Activated CD4-positive, alpha-beta T cell treated with anti-CD3 and anti-CD28 coated beads, Interleukin-10, Interleukin-2, amounts not matched to agents 100 ng/mL and 50 ng/mL, durations not matched to agents 16 hours and 8 hours (primary cell): ENCODE measurements around the gene DCTN3.

Source experiments
- DNase-seq: peaks from one replicate; pipeline ENCODE4 v3.0.0-alpha.2; 2020

Gene DCTN3

DNA sequence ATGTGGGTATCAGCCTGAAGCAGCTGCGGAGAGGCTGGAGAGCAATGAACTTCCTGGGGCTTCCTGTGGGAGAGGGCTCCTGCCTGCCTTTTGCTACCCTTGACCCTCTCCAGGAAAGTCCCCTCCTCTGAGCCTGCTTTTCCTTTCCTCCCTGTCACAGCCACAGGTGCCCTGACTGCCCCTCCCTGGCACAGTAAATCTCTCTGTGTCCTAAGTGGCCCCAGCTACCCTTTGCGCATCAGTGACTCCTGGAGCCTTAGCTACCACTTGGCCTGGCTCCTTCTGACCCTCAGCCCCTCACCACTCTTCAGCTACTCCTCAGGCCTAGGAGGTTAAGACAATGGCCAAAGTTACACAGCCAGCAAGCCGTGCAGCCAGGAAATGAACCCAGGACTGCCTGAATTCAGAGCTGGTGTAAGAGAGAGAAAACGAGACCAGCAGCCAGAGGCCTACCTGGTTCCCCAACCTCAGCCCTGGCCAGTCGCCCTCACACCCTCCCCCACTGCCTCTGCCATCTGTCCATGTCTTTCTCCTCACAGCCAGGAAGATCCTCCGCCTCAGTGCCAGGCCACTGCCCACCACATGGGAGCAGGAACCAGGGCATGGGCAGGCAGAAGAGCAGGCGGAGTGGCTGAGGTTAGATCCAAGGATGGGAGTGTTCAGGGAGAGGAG lies 49.4 kb downstream of the DCTN3 start:
- DNase-seq: no peak

DNA sequence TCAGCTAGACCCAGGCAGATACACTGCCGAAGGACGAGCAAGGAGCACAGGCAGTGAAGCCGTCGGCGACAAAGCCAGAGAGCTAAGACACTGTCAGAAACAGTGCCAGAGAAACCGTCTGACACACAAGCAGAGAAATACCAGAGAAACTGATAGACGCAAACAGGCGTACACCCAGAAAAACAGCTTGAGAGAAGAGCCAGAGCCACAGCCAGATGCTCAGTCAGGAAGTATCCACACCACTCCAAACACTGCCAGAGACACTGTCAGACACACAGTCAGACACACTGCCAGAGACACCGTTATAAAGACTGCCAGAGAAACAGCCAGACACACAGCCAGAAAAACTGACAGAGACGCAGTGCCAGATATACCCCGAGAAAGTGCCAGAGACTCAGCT lies 49.9 kb downstream of the DCTN3 start:
- no peak for DNase-seq

DNA sequence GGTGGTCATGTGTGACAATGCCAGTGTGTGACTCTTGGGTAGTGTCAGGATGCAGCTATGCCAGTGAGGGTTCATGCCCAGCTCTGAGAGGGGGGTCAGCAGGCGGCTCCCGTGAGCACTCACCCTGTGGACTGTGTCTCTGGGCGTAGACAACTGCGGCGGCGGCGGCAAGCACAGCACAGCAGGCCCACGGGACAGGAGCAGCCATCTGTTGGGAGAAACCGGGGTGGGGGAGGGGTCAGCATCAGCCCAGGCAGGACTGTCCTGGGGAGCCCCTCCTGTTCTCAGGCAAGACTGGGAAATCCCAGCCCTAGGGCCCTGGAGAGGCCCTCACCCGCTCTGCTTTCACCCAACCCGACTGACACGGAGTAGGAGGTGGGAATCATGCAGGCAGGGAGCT lies 51.5 kb downstream of the DCTN3 start:
- DNase-seq: no peak

DNA sequence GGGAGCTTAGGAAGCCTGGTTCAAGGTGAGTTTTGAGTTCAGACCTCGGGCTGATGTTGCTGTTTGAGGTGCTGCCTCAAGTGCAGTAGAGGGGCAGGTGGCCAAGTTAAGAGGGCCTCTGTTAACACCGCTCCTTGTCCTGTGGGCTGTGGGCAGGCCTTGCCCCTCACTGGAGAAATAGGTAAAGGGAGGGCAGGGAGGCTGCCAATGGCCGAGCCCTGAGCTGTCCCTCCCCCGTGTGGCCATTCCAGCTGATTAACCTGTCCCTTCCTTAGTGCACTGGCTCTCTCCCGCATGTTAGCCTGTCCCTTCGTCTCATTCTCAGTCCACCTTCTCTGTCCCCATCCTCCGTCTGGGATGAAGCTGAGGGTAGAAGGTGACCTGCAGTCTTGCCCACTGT lies 52.2 kb downstream of the DCTN3 start:
- DNase-seq: no peak

DNA sequence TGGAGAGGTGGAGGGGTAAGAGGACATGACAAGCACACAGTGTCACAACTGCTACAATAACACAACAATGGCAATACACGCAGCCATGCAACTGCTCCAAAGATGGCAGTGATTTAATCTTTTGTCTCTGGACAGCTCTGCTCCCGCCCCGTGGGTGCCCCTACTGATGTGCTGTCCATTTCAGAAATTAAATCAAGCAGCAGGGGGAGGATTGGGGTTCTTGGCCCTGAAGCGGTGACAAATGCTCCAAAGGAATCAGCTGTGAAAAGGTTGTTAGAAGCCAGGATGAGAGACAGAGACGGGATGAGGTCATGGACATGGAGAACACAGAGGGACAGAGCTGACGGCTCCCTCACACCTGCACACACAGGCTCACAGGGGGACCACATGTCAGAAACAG lies 53.3 kb downstream of the DCTN3 start:
- DNase-seq: no peak

DNA sequence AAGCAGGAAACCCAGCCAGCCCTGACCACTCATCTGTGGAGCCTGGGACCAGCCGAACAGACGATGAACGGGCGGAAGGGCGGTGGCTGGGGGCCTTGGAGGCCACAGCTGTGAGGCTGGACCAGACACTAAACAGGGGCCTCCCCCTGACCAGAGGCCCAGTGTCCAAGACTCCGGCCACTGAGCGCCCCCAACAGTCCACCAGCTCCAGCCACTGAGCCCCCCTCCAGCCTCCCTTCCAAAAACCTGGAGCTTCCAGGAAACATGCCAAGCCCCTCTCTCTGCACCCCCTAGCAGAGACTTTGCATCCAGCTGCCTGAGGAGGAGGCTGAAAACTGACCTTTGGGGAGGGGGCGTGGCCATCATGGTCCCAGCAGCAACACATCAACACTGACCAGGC lies 54.0 kb downstream of the DCTN3 start:
- DNase-seq: no peak

DNA sequence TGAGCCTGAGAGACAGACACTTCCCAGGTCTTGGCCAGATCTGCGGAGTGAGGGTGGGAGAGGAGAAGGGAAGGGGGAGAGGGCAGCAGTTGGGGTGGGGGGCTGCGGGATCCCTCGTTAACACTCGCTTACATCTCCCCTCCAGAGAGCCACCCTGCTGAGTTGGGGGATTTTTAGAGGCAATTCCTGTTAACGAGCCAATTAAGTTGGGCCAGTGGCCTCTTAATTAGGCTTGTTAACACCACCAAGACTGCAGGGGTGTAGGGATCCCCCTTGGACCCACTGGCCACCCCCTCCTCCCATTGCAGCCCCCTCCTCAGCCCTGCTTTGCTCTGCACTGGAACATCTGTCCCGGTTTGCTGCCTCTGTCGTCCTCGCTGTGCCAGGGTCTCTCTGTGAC lies 54.4 kb downstream of the DCTN3 start:
- DNase-seq: no peak

- DNase-seq: no peak
Measured at GRCh38 chr9:34564617-34565016, 55.7 kb downstream of the DCTN3 start.
